K562 treated with DMSO at 1 percent for 24 hours (cell line): ENCODE results near the gene MITD1. TPM values are rescaled to one million over a fixed set of nuclear protein-coding genes. Genes with fewer than 3 reads are reported as not detected.

Source experiments
- total RNA-seq: library from RNA; unstranded; fragments of 300-600 nt; gene quantifications from 2 replicates; pipeline ENCODE4 v1.2.3, GENCODE V29; 2022; ENCODE audit warnings: low read depth; ENCODE audit not compliant: insufficient read depth

Gene MITD1
- 20.9 and 28.5 TPM in 2 replicates for total RNA-seq

DNA sequence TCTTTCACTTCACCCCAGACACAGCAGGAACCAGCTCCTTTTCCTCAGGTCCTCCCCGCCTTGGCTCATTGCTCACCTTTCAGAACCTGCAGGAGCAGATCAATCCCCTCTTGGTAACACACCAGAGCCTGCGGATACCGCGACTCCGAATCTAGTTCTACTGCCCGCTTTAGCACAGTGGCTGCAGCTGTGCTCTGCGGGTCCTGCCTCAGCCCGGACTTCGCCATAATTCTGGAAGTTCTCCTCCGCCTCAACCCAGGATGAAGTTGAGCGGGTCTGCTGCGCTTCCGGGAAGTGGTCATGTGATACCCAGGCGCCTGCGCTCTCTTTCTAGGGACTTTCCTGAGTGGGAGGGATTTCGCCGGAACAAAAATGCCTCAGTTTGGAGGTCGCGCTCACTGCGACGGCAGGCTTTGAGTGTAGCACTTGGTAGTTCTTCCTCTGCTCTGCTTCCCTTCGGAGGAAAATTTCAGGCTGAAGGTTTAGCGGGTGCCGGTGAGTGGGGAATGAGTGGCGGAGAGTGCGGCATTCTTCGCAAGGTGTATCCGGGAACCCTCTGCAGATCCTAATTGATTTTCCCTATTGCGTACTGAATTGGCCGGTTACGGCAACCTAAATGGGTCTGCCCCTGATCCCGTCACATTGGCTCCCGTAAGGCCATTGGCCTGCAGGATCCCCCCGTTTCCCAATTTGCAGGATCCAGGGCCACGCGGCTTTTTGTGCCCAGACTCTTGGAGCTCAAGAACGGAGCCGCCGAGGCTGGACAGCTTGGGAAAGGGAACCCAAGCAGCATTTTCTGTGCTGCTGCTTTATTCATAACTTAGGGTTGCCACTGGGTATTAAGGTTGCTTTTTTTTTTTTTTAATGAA lies at the start of gene MITD1, which contains the start of gene MRPL30:
MITD1 (minus strand) TSS at position 304 of the 869 bp plus-strand sequence; CDS start at position 227, 77 bp downstream.
MRPL30 (plus strand) TSS at position 430 of the 869 bp plus-strand sequence. CDS start 5,020 bp downstream, outside the sequence.

DNA sequence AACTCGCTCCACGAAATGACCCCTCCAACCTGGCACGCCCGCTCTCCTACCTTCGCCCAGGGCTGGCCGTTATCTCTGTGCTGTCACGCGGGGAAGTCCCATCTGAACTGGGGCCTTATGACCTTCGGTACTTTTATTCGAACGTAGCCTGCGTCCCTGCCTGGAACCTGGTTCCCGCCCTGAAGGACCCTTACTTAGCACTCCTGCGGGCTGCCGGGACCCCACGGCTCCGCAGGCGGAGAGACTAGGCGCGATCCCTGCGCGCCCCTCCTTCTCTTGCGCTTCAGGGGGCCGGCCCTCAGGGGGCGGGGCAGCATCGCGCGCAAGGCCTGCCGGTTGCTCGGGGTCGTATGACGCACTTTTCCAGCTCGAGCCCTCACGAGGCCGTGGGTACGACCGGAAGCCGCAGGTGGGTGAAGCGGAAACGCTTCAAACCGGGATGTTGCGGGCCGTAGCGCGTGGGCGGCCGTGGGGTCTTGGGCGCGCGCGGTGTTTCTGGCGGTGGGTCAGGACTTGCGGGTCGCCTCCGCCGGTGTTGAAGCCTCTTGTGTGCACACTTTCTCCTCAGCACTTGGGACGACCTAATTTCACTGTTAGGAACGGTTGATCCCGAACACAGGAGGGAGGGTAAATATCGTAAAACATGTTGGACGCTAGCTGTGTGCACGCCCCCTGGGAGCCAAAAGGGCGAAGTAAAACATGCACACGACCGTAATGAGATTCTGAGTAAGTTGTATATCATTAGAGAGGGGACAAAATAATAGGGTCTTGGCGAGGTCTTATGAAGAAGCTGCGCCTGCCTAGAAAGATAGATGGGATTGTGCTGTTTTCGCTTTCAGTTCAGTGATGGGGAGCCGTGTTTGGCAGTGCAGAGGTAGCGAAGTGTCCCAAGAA lies 26.0 kb downstream of the MITD1 start, which contains the start of the genes LIPT1 and TSGA10:
LIPT1 (plus strand) TSS at position 325 of the 894 bp plus-strand sequence. CDS start 6,991 bp downstream, outside the sequence.
TSGA10 (minus strand) TSS at position 300 of the 894 bp plus-strand sequence. CDS start 45,503 bp downstream, outside the sequence.

DNA sequence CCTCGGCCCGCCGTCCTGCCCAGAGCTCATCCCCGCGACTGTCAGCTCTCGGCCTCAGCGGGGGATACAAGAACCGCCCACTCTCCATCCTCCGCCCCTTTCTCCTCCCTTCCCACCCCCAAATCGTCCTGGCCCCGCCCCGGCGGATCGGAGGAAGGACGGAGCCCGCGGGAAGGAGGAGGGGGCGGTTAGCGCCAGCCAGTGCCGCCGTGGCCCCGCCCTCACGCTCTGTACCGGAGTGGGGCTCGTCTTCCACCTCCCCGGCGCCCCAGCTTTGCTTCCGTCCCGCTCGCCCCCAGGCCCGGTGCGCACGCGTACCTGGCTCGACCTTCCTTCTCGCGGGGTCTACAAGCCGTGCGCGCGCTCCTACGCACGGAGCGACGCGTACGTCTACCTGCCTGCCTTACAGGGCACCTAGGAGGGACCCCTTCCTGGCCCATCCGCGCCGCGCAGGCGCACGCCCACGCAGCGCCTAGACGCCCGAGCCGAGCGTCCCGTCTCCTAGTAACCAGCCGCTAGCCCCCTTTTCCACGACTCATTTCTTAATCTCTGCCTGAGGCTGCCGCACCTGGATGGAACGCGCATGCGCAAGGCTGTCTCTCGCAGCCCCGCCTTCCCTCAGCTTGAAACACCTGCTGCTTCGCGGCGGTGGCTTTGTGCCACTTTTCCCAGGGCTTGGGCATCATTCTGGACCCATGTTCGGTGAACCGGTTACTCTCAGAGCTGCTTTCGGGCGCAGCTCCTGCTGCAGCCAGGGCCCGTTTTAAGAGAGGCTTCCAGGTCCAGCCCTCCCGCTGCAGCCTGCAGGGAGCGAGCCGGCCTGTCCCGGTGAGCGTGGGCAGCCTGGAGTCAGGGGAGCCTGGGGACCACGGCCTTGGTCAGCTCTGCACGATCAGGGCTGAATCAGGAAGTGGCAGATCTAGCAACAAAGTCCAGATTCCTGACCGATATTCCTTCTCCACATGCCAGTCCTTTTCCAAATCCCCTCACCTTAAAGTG lies 39.4 kb downstream of the MITD1 start, which contains the start of gene C2orf15:
C2orf15 (plus strand) TSS at position 598 of the 999 bp plus-strand sequence. CDS start 8,852 bp downstream, outside the sequence.

Other genes starting within 250 kb of the MITD1 start
- gene CRACDL, start 244.8 kb downstream of the MITD1 start, total RNA-seq, result not detected in 2 replicates
- gene C2orf15, start 39.4 kb downstream of the MITD1 start, total RNA-seq, result 0.51 TPM in 1 of 2 replicates, not detected in the other
- gene TSGA10, start 26.1 kb downstream of the MITD1 start, total RNA-seq, result 1.3 and 1.8 TPM in 2 replicates
- gene LIPT1, start 26.1 kb downstream of the MITD1 start, total RNA-seq, result 2.6 and 4.6 TPM in 2 replicates
- 26.2 and 26.8 TPM in 2 replicates for gene MRPL30, start 126 bp upstream of the MITD1 start, total RNA-seq
- 3.2 and 3.3 TPM in 2 replicates for gene LYG2, start 74.6 kb upstream of the MITD1 start, total RNA-seq
- gene LYG1, start 120.1 kb upstream of the MITD1 start, total RNA-seq, result 0.92 and 1.4 TPM in 2 replicates
- 17.3 and 22.6 TPM in 2 replicates for gene TXNDC9, start 155.3 kb upstream of the MITD1 start, total RNA-seq
- 29.0 and 31.5 TPM in 2 replicates for gene EIF5B, start 156.3 kb upstream of the MITD1 start, total RNA-seq